CD4-positive, alpha-beta T cell treated with Interleukin-10 for 1 hour (primary cell): ENCODE measurements around the gene TP73.
A peak's percentile ranks its signal among the peaks of the same experiment; 100 is the strongest.

Experiments
- DNase-seq: peaks from one replicate; pipeline ENCODE4 v3.0.0-alpha.2; 2020

The TP73 gene

DNA sequence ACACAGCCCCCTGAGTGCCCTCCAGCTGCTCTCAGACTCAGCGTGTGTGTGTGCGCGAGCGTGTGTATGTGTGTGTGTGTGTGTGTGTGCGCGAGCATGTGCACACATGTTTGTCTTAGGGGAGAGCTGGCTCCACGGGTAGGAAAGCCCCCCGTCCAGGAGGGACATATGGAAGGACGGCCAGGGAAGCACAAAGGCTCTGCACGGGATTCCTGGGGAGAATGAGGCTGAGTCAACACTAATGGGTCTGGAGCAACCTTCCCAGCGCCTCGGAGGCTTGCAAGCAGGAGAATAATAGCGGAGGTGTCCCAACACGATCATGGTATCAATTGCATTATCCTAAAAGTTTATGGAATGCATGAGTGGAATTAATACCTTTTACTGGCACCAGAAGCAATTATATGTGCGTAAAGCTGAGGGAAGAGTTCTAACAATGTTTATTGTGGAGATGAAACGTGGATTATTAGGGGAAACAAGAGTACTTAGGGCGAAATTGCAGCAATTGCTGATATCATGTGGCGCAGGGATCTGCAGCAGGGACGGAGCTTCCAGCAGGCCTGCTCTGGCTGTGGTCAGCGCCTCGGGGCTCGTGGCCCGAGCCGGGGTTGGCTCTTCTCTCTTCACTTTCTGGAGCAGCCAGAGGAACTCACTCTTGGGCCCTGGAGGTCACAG, 59.6 kb downstream of the TP73 start:
- no peak for DNase-seq

DNA sequence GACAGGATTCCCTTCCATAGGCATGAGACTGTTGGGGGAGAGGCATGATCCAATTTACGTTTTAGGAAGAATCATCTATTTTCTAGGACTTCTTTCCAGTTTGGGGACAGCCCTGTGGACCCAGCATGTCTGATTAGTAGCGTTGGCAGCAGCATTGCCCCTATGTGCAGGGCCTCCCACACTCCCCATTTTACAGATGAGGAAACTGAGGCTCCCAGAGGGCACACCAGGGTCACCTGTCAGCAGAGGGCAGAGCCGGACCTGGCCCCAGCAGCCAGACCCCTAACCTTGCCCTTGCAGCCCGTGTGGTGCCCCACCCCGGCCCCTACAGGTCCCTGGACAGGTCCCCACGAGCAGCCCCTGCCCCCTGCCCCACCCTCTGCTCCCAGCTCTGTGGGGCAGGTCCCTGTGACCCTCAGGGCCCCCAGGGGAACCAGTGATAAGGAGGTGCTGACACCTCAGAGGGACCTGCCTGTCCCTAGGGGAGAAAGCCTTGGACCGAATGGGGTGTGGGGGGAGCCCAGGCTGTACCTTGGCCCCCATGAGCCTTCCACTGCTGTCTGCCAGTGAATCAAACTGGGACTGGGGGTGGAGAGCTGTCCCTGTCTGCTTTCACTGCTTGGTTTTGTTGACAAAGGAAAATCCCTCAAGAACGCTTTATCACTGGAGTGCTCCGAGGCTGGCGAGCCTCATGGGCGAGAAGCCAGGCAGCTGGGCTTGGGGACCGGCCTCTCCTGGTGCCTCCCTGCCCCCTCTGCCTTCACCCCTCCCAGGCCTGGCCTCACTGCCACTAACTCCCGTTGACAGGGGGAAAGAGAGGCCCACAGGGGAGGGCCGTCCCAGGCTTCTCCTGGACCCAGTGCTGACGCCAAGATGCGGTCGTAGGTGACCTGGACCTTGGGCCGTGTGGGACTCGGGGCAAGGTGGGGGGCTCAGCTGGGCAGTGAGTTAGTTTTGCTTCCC, 60.5 kb downstream of the TP73 start:
- DNase-seq: no peak

DNA sequence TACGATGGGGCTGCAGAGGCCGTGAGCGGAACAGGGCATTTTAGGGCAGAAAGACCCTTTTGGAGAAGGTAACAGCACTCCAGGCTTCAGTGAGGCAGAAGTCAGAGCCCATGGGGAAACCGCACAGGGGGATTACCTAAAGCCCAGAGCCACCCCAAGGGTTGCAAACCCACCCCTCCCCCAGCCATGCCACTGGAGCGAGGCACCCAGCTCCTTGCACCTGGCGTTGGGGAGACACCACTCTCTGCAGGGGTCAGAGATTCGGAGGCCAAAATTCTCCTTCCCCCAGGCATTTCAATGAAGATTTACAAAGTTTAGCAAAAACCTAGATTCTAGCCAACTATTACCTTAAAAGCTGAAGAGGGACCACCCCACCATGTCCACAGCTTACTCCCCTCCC, 61.5 kb downstream of the TP73 start:
- DNase-seq: no peak

DNA sequence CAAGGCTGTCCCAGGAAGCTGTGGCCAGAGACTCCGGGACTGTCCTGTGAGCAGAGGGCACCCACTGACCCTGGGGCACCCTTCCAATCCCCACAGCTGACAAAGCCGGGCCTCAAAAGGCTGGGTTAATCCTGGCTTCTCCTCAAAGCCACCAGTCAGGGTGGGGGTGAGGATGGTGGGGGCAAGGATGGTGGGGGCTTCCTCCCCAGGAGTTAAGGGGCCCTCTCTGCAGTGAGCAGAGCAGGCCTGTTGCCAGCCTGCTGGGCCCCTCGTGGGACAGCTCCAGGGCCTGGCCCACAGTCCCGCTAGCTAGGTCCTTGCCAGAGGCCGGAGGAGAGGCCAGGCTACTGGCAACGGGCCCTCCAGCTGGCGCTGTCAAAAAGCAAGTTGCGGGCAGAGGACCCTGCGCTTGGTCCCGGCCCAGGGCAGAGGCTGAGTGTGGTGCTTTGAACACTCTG, 62.0 kb downstream of the TP73 start:
- no peak for DNase-seq

DNA sequence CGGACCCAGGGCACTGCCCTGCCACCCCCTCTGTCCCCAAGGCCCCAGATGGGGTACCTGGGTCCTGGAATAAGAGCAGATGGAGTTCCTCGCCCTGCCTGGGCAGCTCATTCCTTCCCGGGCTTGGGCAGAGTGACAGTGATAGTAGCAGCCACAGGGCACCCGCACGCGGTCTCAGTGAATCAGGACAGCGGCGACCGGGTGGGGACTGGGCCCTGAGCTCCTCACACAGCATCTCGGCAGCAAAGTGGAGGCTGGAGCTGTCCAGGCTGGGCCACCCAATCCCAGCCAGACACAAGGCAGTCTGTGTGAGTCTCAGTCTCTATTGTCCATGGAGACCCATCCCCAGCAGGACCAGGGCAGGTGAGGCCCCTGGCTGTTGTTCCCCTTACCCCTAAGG, 62.5 kb downstream of the TP73 start:
- DNase-seq: no peak

DNA sequence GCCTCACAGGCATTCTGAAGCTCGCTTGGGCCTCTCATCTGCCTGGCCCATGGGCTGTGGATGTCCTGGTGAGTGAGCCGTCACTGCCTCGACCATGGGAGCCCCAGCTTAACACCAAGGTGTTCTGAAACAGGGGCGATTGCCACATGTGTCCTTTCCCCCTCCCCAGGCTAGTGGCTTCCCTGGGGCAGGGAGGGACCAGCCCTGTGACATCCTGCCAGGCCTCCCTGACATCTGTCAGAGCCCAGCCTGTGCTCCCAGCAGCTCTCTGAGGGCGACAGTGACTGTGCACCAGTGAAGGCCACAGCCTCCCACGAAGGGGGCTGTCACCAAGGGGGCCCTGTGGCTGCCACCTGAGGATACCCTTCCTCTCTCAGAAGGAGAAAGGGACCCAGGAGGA, 64.0 kb downstream of the TP73 start:
- no peak for DNase-seq

DNA sequence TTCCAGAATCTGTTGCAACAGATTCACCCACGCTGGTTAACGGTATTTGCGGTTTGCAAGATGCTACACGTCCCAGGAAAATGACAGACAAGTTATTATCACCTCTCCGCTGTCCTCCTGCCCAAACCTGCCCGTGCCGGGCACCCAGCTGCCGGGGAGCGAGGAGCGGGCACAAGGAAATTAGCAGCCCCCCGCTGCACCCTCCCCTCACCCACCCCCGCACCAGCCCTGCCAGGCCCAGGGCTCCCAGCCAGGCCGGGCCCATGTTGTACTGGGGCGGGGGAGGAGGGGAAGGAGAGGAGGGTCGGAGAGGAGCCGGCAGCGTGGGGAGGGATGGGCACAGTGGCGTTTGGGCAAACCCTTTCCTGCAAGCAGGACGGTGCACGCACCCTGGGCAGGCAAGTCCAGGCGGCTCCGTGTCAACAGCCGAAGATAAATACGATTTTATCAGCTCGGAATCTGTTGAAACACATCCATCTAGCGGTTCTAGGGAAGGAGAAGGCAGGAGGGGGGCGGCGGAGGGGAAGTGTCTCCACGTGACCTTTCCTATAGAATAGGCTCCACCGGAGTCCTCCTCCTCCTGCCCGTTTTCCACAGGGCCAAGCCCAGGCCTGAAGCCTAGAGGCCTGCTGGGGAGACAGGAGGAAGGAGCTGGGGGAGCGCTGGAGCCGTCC, 64.9 kb downstream of the TP73 start:
- no peak for DNase-seq

DNA sequence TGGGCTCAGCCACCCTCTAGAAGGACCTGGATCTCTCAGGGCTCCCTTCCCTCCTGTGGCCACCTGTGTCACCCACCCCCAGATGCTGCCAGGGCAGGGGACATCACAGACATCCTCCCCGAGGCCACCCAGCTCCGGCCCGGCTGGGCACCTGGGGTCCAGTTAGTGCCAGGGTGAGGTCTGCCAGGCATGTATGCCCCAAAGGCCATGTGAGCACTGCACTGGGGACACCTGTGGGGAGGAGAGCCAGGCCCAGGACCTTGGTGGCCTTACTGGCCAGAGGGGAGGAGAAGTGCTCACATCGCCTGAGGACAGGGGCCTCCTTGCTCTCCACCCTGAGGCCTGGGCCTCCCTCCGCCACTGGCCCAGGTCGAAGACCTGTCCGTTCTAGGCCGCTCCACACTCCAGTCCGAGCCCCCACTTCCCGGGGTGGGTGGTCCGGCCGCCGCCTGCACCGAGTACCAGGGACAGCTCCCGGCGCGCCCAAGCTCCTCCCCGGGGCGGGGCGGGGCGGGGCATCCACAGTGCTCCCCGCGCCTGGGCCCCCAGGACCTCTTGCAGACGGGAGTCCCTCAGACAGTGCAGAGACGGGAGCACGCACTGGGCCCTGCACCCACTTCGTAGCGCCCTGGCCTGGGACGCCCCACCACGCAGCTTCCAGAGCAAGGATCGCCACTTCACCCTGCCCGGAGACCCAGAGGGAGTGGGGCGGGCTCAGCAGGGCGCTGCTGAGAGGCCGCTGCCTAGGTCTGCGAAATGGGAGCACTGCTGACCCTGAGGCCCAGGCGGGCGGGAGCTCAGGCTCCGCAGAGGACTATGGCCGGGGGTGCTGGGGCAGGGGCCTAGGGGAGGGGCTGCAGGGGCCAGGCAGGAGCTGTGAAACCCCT, 65.6 kb downstream of the TP73 start:
- DNase-seq: no peak

DNA sequence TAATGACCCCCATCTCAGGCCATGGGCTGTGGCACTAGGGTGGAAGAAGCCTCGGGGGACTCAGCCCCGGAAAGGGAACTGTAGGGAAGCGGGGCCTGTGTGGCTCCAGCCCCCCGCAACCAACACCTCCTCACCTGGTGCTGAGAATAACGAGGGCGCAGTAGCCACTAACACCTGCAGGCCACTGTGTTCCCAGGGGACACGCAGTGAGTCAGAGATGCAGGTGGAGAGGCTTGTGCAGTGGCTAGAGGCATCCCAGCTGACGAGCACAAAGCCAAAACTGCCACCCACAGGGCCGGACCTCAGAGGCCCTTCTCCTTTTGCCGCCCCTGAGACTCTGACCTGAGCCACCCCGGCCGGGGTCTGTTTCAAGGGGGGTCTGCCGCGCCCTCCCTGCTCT, 66.4 kb downstream of the TP73 start:
- no peak for DNase-seq

DNA sequence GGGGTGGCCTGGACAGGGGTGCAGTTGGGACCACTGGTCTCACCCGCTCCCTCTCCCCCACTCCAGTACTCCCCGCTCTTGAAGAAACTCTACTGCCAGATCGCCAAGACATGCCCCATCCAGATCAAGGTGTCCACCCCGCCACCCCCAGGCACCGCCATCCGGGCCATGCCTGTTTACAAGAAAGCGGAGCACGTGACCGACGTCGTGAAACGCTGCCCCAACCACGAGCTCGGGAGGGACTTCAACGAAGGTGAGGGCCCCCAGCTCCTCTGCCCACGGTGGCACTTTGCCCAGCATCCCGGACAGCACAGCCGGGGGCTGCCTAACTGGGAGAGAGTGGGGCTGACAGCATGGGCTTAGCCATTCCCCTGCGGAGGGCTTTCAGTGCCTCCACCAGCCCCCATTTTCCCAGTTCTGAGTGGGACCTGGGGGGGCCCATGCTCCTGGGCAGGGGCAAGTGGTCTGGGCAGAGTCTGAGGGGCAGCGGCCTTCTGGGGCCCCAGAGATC, 69.7 kb downstream of the TP73 start:
- DNase-seq: no peak

DNA sequence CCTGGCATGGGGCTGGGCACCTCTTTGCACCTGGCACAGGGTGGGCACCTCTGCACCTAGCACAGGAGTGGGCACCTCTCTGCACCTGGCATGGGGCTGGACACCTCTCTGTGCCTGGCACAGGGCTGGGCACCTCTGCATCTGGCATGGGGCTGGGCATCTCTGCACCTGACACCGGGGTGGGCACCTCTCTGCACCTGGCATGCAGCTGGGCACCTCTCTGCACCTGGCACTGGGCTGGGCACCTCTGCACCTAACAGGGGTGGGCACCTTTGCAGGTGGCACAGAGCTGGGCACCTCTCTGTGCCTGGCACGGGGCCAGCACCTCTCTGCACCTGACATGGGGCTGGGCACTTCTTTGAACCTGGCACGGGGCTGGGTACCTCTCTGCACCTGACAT, 70.5 kb downstream of the TP73 start:
- no peak for DNase-seq

DNA sequence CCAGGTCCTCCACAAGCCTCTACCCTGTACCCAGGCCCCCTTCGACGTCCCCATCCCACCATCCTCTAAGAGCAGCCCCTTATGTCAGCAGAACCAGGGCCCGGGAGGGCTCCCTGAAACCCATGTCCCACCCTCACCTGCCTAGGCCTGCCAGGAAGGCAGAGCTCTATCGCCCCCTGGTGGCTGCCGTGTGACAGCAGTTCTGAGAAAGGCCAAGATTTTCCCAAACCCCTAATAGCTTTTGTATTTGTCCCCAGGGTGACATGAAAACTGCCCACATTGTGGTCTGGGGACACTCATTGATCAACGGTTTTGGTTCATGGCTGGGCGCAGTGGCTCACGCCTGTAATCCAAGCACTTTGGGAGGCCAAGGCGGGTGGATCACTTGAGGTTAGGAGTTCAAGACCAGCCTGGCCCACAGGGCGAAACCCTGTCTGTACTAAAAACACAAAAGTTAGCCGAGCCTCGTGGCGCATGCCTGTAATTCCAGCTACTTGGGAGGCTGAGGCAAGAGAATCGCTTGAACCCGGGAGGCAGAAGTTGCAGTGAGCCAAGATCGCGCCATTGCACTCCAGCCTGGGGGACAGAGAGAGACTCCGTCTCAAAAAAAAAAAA, 72.2 kb downstream of the TP73 start:
- peak; percentile 70 for DNase-seq

DNA sequence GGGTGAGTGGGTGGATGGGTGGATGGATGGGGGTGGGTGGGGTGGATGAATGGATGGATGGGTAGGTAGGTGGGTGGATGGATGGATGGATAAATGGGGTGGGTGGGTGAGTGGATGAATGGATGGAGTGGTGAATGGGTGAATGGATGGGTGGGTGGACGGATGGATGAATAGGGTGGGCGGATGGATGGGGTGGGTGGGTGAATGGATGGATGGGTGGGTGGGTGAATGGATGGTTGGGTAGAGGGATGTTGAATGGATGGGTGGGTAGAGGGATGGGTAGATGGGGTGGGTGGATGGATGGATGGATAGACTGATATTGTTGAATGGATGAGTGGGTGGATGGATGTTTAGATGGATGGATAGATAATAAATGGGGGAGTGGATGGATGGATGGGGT, 73.0 kb downstream of the TP73 start:
- DNase-seq: no peak

DNA sequence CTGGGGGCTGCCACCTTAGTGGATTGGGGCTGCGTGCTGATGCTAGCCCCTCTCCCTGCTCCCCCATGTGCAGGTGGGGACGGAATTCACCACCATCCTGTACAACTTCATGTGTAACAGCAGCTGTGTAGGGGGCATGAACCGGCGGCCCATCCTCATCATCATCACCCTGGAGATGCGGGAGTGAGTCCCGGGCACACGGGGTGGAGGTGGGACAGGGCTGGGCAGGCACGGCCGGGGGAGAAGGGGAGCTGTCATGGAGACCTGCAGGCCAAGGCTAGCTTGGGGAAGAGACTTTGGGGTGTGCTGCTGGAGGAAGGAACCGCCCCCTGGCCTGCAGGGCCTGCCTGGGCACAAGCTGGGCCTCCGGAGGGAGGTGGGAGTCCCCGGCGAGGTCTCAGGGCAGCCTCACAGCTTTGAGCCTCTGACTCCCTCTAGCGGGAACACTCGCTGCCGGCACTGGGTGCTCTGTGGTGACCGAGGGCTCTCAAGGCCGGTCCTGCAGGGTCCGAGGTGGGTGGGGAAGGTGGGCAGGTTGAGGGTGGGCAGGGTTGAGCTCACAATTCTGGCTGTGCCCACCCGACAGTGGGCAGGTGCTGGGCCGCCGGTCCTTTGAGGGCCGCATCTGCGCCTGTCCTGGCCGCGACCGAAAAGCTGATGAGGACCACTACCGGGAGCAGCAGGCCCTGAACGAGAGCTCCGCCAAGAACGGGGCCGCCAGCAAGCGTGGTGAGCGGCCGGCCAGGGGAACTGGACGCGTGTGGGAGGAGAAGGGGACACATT, 74.9 kb downstream of the TP73 start:
- no peak for DNase-seq

DNA sequence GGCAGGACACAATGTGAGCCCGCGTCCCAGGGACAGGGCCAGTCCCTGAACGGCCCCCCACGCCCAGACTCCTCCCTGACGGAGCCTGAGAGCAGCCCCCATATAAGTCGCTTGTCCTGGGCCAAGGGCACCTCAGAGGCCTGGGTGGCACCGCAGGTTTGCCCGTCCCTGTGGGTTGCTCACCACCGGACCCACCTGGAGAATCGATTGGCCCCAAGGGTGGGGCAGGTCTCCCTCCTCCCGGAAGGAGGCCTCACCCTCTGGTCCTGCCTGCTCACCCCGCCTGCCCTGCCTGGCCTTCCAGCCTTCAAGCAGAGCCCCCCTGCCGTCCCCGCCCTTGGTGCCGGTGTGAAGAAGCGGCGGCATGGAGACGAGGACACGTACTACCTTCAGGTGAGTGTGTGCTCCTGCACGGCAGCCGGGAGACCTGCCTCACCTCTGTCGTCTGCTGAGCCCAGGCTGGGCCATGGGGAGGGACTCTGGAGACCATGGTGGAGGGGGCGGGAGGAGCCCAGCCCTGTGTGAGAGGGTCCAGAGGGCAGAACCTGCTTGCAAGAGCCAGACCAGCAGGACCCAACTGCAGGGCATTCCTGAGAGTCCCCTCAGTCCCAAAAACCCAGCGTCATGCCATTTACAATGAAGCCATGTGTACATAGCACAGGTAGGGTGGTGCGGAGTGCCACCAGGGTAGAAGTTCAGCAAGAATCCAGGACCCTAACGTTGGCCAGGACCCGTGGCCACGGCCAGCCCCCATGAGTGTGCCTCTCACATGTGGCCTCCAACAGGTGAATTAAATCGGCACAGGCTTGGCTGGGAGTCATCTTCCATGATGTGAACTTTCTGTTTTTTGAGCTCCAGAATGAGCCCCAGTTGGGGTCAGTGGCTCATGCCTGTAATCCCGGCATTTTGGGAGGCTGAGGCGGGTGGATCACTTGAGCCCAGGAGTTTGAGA, 75.8 kb downstream of the TP73 start:
- DNase-seq: no peak

DNA sequence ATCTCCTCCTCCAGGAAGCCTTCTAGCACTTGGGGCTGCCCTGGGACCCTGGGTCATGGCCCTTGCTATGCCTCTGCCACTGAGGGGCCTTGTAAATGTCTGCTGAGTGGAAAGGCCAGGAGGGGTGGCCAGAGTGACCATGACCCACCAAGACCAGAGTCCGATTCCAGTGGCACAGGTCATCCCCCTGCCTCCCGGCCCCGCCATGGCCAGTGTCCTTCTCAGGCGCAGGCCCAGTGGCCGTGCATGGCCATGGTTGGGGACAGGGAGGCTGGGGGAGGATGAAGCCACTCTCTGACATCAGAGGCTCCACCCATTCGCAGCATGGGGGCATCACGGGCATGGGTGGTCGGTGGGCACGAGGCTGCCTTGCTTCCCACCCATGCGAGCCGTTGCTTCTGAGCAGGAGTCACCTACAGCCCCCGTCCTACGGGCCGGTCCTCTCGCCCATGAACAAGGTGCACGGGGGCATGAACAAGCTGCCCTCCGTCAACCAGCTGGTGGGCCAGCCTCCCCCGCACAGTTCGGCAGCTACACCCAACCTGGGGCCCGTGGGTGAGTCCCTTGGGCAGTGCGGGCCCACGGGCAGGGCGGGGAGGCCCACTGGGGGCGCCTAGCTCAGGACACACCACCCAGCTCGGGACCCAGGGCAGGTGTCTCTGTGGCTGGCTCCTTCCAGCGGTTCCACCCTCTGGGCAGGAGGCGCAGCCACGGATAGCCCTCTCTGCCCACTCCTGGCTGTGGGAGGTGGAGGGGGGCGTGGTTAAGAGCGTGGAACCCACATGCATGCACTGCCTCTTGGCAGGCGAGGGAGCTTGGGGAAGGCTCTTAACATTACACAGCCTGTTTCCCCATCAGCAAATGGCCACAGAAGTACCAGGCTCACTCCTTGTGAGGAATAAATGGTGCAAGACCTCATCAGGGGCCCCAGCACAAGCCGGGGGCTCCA, 77.6 kb downstream of the TP73 start:
- DNase-seq: no peak

DNA sequence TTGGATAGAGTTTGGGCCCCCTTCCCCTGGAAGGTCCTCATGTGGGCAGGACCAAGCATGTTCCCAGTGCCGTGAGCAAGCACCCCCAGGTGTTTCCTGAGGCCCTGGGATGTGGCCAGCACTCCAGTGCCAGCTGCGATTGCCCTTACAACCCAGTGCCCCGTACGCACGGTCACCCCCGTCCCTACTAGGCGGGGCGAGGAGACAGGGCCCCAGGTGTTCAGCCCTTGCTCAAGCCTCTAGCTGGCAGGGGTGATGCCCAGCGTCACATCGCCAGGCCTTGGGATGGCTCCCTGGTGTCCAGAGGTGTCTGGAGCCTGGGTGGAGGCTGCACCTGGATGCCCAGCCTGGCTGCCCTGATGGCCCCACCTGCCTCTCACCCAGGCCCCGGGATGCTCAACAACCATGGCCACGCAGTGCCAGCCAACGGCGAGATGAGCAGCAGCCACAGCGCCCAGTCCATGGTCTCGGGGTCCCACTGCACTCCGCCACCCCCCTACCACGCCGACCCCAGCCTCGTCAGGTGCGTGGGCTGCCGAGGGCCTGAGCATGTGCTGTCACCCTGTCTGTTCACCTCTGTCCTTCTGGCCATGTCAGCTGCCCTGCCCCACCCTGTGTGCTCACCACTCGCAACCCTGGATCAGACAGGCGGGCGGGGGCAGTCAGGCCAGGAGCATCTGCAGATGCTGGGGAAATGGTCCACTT, 78.4 kb downstream of the TP73 start:
- no peak for DNase-seq
